Body of pancreas (tissue), 4 donors: ENCODE results near the gene PRKAG2. TPM values are rescaled to one million over a fixed set of nuclear protein-coding genes. Genes with fewer than 3 reads are reported as not detected.
A peak's percentile ranks its signal among the peaks of the same experiment; 100 is the strongest.

Source experiments
- ATAC-seq: fragments of 150-250 bp; one replicate; pipeline ENCODE4 v1.9.1; 2016
- DNase-seq, 4 donors: peaks; one replicate each; pipeline ENCODE4 v3.0.0-alpha.2; 2019
- H3K27ac ChIP-seq, 4 donors: fragments of 200-600 bp; sonication (generic); 1 replicate in 3 of 4; 2 replicates in 1 of 4; pipeline versions ENCODE4 v1.5.1 to v1.6.1; 2016 to 2019; ENCODE audit warnings: mild to moderate bottlenecking in 1 of 4, mixed read lengths in 1 of 4, moderate library complexity in 1 of 4
- H3K27me3 ChIP-seq, 2 donors: fragments of 200-600 bp; sonication (generic); one replicate each; pipeline ENCODE4 v1.6.0; 2016; ENCODE audit warnings: mild to moderate bottlenecking in 1 of 2
- H3K36me3 ChIP-seq, 2 donors: fragments of 200-600 bp; sonication (generic); replicated peaks in 1 of 2; 2 replicates each; pipeline ENCODE4 v1.5.1; 2016; ENCODE audit warnings: low read depth in 2 of 2; ENCODE audit not compliant: insufficient read depth in 1 of 2
- H3K4me1 ChIP-seq: fragments of 200-600 bp; sonication (generic); one replicate; pipeline ENCODE4 v1.6.0; 2016
- H3K4me3 ChIP-seq, 2 donors: fragments of 200-600 bp; sonication (generic); 1 replicate in 1 of 2; 2 replicates in 1 of 2; pipeline ENCODE4 v1.5.1; 2016 to 2019
- H3K9me3 ChIP-seq, 3 donors: fragments of 200-600 bp; sonication (generic); 1 replicate in 2 of 3; 2 replicates in 1 of 3; pipeline ENCODE4 v1.5.1; 2016
- CTCF ChIP-seq, 7 experiments: fragments of 450-650 bp in 4 of 7; fragments of 200-600 bp in 3 of 7; sonication (generic) in 3 of 7; IDR thresholded peaks; one replicate each; pipeline ENCODE4 v1.5.1; 2016 to 2019; ENCODE audit warnings: antibody characterized with exemption in 7 of 7
- POLR2A ChIP-seq, 3 donors: fragments of 450-650 bp; IDR thresholded peaks; one replicate each; pipeline ENCODE4 v1.6.1; 2016; ENCODE audit warnings: antibody characterized with exemption in 3 of 3, mild to moderate bottlenecking in 2 of 3
- WGBS, 2 donors: methylation state at CpG; one replicate each; pipeline ENCODE4 v1.1.5; 2017; 5-methylcytosine and 5-hydroxymethylcytosine counted together
- intact Hi-C: fragments of 100-400 bp; cut with DNase I; formaldehyde crosslinking; loops from one replicate; pipeline ENCODE4 v1.15.1; 2023
- total RNA-seq, 2 donors: library from RNA; depleted of rRNA; stranded (reverse); fragments of >200 nt; gene quantifications; one replicate each; pipeline ENCODE4 v1.1.0, GENCODE V29; 2016

Gene PRKAG2
- total RNA-seq, 2 donors from 2014 or later, result 9.9 to 24.4 TPM

GRCh38 chr7:151745706-151746105 lies 131.2 kb downstream of the PRKAG2 start:
- WGBS, 2 donors, result 59 to 76% methylated on average over 6 to 11 of the region's 11 CpGs

GRCh38 chr7:151744656-151745638 lies 132.0 kb downstream of the PRKAG2 start:
- Histone ChIP-seq H3K4me3 (no peak overlapping the region), H3K4me1 (peaks cover 31% of the 10 kb centered on the region), H3K27me3 (no peaks in the 10 kb centered on the region), H3K27ac (peak overlapping the region; percentile 22 to 75 (median 50)), H3K9me3 (no peaks in the 10 kb centered on the region), H3K36me3 (no peaks in the 10 kb centered on the region)
- ATAC-seq (peak; percentile 91), DNase-seq (peak; percentile 76 to 89 (median 88))
- intact Hi-C loops, result no loop called here
- peak in 5 of 7 experiments; percentile 12 to 67 (median 61) for TF ChIP-seq CTCF (IDR thresholded peaks at IDR 0.05)
- TF ChIP-seq POLR2A (IDR thresholded peaks at IDR 0.05), result peak in 1 of 3 donors; percentile 39
- 46 to 73% methylated on average over 9 to 33 of the region's 33 CpGs for WGBS, 2 donors

More at GRCh38 chr7:151745706-151746105, 131.2 kb downstream of the PRKAG2 start:
- Histone ChIP-seq H3K27ac (peak overlapping the region; percentile 22 to 75 (median 50)), H3K4me1 (peaks cover 31% of the 10 kb centered on the region), H3K36me3 (no peaks in the 10 kb centered on the region), H3K9me3 (no peaks in the 10 kb centered on the region), H3K4me3 (no peak overlapping the region), H3K27me3 (no peaks in the 10 kb centered on the region)
- ATAC-seq (peak; percentile 31), DNase-seq (peak in 1 of 4 donors; percentile 36)
- TF ChIP-seq CTCF (IDR thresholded peaks at IDR 0.05) (no peak), POLR2A (IDR thresholded peaks at IDR 0.05) (no peak)
- intact Hi-C loops, result no loop called here

- Histone ChIP-seq H3K27ac (no peak overlapping the region), H3K36me3 (no peaks in the 10 kb centered on the region), H3K27me3 (no peaks in the 10 kb centered on the region), H3K4me3 (no peak overlapping the region), H3K4me1 (peaks cover 31% of the 10 kb centered on the region), H3K9me3 (no peaks in the 10 kb centered on the region)
- intact Hi-C loops, result no loop called here
- ATAC-seq, result no peak
- DNase-seq, result no peak
- WGBS, 2 donors, result 70 to 88% methylated on average over 3 to 18 of the region's 18 CpGs
- TF ChIP-seq CTCF (IDR thresholded peaks at IDR 0.05) (no peak), POLR2A (IDR thresholded peaks at IDR 0.05) (no peak)
Observed at GRCh38 chr7:151744051-151744580, 132.8 kb downstream of the PRKAG2 start.

- no peaks in the 10 kb centered on the region for H3K27me3 ChIP-seq
- no peaks in the 10 kb centered on the region for H3K36me3 ChIP-seq
- intact Hi-C loops, result no loop called here
- WGBS, 2 donors, result 40 to 64% methylated on average over 7 to 10 of the region's 10 CpGs
- ATAC-seq (no peak), DNase-seq (no peak)
- peaks cover 31% of the 10 kb centered on the region for H3K4me1 ChIP-seq
- no peak overlapping the region for H3K27ac ChIP-seq
- TF ChIP-seq POLR2A (IDR thresholded peaks at IDR 0.05) (no peak), CTCF (IDR thresholded peaks at IDR 0.05) (no peak)
- no peaks in the 10 kb centered on the region for H3K9me3 ChIP-seq
- no peak overlapping the region for H3K4me3 ChIP-seq
Observed at GRCh38 chr7:151743481-151743983, 133.4 kb downstream of the PRKAG2 start.
